Measurements from ENCODE around the gene YBEY.
"Not testable (repeated sequence)": the region's sequence is repeated elsewhere in the genome, so short reads cannot be mapped to it uniquely, and the experiment has no call there.

The YBEY gene

DNA sequence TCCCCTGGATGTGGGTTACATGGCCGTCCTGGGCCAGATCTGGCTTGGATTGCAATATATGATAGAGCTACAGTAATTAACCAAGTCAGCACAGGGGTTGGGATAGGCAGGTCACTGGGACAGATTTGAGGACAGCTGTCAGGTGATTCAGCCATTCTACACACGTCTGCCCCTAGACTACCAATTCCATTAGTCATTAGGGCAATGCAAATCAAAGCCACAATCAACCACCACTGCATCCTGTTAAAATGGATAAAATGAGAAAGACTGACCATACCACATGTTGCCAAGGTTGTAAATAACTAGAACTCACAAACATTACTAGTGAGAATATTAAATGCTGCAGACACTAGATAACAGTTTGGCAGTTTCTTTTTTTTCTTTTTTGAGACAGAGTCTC lies 21.5 kb downstream of the YBEY start:
- DNase-seq: no peak

DNA sequence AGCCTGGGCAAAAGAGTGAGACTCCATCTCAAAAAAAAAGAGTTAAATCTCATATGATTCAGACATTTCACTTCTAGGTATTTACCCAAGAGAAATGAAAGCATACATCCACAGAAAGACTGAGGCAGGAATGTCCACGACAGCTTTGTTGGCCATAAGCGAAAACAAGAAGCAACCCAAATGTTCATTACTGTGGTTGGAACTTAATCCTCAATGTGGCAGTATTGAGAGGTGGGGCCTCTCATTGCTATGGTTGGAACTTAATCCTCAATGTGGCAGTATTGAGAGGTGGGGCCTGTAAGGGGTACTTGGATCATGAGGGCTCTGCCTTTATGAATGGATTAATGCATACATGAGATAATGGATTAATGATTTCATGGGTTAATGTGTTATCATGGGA lies 22.3 kb downstream of the YBEY start:
- no peak for DNase-seq

DNA sequence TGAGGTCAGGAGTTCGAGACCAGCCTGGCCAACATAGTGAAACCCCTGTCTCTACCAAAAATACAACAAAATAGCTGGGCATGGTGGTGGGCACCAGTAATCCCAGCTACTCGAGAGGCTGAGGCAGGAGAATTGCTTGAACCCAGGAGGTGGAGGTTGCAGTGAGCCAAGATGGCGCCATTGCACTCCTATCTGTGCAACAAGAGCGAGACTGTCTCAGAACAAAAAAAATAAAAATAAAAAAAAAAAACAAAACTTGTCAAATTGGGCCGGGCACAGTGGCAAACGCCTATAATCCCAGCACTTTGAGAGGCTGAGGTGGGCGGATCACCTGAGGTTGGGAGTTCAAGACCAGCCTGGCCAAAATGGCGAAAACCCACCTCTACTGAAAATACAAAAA lies 24.1 kb downstream of the YBEY start:
- not testable (repeated sequence) for DNase-seq

DNA sequence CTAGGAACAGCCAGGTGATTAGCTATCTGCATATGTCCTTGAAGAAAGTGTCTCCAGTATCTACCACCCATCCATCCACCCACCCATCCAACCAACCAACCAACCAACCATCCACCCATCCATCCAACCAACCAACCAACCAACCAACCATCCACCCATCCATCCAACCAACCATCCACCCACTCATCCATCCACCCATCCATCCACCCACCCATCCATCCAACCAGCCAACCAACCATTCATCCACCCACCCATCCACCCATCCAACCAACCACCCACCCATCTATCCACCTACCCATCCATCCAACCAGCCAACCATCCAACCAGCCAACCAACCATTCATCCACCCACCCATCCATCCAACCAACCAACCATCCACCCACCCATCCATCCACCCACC lies 25.4 kb downstream of the YBEY start:
- DNase-seq: no peak

DNA sequence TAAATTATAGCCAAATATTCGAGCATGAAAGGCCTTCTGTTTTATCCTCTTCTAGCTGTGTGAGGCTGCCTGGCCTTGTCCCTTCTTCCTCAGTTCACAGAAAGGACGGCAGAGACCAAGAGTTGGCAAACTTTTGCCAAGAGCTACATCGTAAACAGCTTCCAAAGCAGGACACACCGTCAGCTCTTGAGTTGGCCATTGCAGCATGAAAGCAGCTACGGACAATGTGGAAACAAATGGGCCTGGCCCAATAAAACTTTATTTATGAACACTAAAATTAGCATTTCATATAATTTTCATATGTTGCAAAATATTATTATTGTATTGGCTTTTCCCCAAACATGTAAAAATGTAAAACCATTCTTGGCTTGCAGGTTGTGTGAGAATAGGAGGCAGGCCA lies 26.8 kb downstream of the YBEY start:
- DNase-seq: no peak

DNA sequence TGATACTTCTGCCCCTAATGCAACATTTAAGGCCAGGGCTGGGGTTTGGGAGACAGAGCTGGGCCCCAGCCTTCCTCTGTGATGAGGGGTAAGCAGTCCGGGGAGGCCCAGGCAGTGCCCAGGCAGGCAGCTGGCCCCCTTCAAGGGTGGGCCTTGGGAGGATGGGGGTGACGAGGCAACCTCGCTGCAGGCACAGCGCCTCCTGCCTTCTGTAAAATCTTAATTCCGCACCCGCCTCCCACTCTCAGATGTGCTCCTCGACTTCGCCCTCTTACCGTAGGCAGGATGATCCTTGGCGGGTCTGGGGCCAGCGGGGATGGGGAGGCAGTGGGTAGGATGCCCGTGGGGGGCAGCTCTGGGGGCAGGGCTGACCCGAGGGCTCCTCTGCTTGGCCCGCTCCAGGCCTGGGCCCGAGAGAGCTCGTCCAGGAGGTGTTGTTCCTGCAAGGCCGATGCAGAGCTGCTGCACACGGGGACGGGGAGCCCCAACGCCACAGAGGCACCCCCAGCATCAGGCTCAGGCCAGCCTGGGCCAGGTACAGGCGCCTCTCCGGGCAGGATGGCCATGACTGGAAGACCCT lies 28.4 kb downstream of the YBEY start:
- no peak for DNase-seq

DNA sequence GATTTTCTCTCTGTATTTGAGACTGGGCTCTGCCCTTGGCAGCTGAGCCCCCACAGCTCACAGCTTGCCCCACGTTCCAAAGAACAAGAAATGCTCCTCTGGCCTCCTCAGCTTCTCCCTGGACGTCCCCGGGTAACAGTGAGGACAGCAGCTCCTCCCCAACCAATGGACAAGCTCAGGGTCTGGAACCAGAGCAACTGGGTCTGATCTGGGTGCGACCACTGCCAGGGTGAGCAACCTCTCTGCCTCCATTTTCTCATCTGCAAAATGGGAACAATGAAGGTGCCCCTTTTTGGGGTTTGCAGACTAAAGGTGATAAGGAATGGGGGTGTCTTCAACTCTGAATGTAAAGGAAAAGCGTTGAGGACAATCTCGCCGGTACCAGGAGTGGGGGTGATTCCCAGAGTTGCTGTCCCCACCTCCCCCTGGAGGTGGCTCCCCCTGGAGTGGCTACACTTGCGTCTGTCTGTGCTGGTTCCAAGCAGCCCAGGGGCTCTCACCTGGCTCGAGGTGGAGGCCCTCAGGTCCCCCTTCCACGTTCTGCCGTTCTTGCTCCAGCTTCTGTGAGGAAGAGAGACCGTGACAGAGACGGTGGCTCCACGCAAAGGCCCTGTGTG lies 30.7 kb downstream of the YBEY start:
- DNase-seq: no peak

DNA sequence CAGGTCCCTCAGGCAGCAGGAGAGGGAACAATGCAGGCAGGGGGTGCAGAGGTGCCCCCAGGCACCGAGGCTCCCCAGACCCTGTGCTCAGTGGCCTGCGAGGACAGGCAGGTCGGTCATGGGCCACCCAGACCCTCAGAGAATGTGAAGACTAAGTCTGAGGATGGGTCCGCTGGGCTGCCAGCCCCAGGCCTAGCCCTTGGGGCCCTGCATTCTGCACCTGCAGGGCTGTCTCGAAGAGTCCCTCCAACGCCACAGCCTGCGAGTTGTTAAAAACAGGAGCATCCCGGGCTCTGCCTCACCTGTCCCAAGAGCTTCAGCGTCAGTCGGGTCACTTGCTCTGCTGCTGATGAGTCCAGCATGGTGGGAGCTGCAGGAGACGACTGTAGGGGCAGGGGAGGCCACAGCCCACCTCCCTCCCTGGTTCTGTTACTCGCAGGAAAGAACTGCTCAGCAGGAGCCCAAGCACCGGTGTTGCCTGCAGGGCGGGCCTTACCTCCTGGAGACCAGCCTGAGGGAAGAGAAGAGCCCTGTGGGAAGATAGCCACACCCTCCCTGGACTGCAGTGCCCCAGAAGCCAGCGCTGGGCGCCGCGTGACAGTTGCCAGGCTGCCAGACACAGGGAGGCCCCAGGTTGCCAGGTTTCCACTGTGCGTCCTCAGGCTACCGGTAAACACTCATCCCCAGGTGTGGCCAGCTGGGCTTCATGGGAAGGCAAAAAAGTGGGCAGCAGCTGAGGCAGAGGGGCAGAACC lies 31.7 kb downstream of the YBEY start:
- DNase-seq: no peak

DNA sequence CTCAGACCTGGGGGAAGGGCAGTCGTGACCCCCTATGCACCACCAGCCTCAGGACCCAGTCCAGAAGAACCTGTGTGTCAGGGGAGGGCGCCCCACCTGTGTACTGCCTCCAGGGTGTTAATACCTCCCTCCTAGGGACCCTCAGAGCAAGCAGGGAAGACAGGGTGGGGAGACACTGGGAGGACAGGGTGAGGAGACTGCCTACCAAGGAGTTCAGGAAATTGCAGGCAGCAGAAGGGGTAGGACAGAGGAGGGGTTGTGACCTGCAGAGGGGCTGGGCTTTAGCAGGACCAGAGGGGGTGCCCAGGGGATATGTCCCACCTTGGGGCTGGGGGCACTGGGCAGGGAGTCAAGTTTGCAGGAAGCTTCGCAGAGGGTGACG lies 32.3 kb downstream of the YBEY start:
- DNase-seq: no peak

DNA sequence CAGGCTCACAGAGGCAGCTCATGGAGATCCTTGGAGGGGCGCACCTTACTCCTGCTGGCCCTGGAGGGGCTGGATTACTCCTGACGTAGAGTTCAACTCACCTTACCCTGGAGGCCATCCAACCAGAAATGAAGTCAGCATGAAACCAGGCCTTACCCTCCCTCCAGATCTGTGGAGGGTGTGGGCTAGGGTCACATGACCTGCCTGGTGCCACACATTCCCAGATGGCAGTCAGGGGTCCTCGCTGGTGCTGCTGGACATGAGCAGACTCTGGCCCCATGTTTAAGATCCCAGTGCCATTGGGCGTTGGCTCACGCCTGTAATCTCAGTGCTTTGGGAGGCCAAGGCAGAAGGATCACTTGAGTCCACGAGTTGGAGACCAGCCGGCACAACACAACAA lies 33.0 kb downstream of the YBEY start:
- DNase-seq: no peak

DNA sequence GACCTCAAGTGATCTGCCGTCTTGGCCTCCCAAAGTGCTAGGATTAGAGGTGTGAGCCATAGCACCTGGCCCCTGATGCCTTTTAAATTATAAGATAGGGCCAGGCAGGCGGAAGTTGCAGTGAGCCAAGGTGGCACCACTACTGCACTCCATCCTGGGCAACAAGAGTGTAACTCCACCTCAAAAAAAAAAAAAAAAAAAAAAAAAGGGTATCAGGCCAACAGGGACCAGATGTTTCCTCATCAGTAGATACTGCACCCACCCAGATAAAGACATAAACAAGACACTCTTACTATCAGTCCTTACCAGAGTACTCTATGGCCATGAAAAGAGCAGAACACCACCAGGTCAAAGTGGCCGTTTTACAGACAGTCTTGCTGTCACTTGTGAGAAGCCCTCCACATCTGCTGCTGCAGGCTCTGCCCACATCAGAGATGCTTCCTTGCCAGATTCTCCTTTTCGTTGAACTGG lies 34.2 kb downstream of the YBEY start:
- DNase-seq: no peak

DNA sequence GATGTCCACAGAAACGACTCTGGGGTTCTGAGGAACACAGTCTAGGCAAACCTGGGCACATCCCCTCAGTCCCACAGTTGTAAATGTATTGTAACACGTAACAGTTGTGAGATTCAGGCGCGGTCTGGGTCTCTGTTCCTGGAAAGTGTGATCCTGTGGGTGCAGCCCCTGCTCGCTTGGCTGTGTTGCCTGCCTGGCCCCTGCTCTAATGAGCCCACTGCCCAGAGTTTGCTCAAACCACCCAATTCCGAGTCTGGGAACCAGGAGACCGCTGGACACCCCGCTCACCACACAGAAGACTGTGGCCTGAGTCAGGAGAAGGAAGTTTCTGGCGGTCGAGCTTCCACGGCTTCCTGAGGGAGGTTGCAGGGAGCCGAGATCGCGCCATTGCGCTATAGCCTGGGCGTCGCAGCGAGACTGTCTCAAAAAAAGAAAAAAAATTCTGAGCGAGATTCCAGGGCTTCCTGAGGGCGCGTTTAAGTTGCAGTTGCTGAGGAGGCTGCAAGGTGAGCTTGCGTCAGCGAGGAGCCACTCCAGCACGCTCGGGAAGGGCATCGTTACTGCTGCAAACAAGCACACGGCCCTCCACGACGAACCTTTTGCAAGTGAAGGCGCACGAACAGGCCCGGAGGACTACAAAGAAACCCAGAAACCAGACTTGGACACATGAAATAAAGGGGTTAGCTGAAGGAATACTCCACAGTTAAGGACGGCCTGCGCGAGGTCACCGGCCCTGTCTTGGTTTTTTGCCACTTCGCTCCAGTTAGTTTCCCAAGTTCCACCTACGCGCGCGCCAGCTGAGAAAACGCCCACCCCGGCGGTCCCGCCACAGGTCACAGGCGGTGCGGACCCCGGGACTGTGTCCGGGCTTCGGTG lies 36.4 kb downstream of the YBEY start:
- no peak for DNase-seq

DNA sequence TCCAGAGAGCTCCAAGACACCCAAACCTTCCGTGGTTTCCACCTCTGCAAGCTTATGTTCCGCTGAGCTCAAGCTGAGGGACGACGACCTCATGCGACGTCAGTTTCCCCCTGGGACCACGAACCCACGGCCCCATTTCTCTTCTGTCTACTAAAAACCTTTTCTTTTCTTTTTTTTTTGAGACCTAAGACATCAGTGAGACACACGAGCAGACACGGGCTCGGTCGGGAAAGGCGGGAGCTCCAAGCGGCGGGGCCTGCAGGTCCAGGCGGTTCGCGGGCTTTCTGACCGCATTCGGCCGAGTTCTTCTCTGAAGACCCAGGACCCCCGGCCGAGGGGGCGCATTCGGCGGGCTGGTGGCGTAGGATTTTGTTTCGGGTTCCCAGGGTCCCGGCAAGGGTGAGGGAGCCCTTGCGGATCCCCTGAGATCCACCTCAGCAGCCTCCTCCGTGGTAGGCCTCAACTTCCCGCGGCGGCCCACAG lies 37.1 kb downstream of the YBEY start:
- DNase-seq: peak; percentile 6

DNA sequence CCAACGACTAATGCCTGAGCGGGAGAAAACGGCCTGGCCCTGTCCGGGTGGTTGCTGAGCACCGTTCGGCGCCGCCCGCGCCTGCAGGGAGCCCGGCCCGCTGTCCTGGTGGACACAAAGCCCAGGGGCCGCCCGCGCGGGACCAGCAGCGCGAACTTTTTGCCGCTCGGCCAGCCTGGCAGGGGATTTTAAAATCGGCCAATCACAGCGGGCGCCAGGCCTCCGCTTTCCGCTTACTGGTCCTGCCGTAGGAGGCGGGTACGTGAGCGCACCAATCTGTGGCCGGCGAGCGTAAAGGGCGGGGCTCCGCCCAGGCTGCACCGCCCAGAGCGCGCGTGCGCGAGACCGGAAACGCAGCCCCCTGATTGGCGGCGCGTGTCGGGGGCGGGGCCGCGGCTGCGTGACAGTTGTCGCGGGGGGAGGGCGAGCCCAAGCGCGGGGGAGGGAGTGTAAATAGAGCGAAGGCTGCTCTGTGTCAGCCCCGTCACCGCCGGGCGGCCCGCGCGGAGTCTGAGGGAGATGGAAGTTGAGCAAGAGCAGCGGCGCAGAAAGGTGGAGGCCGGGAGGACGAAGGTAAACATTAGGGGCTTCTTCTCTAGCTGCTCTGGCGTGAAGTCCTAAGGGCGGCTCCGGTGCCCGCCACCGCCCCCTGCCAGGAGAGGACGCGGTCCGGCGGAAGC lies 37.7 kb downstream of the YBEY start, which contains the start of the genes C21orf58 and PCNT:
TSS of gene C21orf58 (minus strand) at position 161 of the 680 bp plus-strand sequence. CDS start 1,132 bp downstream, outside the sequence.
TSS of gene PCNT (plus strand) at position 447 of the 680 bp plus-strand sequence. CDS start at position 520, 73 bp downstream.
- peak; percentile 99 for DNase-seq

DNA sequence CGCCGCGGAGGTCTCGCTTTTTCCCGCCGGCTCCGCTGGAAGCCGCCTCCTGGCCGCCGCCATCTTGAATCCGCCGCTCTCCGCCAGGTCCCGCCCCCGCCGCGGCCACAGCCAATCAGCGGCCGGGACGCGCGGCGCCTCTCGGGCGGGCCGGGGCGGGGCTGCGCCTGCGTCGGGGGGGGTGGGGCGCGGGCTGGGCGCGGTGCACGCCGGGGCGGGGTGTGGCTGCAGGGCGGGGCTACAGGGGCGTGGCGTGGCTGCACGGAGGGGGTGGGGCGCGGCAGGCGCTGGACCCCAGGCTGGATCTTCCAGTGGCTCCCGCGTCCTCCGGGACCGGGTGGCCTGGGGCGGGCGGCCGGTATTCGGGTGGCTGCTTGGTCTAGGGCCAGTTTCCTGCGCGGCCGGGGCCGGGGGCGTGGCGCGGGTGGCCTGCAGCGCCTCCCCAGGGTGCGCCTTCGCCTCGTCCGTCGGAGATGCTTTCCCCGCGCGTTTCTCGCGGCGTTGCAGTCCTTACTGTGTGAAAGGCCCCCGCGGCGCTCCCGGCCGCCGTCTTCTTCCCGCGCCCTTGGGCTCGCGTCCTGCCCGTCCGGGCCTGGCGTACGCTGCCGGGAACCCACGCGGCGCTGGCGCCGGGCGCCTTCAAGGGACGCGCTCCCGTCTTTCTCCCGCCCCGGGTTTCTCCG lies 38.4 kb downstream of the YBEY start:
- DNase-seq: peak; percentile 87

DNA sequence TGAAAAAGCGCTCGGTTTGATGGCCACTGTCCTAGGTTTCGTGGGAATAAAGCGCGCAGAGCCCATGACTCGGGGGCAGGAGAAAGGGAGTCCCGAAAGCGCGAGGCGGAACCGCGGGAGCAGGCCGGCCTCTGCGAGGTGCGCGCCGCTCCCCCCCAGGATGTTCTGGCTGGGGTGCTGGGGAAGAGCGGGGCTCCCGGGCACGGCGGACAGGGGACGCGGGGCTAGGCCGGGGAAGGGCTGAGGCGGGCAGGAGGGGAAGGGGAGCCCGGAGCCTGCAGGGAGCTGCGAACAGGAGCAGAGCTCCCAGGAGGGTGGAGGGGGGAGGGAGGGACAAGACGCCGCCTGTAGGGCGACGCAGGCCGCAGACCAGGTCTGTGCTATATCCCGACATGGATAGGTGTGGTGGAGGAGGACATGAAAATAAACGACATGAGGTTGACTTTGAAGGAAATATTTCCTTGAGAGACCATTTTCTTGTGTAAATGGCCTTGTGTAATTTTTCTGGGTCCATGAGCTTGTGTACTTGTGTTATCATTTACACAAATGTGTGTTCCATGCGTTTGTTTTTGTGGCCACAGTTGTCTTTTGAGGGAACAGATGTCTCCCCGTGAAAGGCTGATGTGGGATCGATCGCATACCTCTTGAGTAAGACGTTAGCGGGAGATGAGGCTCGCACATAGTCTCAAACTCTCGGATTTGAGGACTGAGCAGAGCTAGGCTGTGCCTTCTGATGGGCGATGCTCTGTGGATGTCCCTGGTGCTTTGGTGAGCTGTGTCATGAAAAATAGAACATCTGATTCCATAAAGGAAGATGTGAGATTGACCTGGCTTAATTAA lies 39.2 kb downstream of the YBEY start:
- peak; percentile 22 for DNase-seq

DNA sequence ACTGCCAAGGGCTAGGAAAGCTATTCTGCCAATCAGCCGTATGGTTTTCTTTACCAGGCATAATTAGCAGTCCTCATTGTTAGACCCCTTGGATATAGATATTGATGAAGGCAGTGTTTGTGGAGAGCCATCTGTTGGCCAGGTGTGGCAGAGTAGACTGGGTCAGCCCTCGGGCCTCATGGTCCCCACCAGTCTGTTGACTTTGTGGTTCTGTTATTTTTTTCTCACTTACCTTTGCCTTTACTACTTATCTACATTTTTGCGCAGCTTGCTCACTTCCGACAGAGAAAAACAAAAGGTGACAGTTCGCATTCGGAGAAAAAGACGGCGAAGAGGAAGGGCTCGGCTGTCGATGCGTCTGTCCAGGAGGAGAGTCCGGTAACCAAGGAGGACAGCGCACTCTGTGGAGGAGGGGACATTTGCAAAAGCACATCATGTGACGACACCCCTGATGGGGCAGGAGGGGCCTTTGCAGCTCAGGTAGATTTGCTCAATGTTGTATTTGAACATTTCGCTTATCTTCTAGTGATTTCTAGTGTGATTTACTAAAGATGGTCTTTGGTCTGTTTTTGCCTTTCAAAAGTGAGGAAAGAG lies 40.1 kb downstream of the YBEY start:
- DNase-seq: no peak

DNA sequence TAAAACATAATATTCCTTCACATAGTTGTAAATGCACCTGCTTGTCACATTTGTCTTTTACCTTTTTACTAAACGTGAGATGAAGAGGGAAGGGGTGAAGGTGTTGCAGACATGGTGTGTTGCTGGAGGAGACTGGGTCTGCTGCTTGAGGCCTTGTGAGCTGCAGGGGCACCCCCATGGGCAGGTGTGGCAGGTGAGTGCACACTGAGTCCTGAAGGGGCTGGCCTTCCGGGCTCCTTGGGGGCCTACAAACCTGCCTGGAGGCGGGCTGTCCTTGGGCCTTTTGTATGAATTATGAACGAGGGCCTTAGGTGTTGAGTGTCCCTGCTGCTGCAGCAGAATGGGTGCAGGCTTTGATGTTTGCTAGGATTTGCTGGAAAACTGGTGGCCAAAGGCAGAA lies 41.6 kb downstream of the YBEY start:
- DNase-seq: no peak

DNA sequence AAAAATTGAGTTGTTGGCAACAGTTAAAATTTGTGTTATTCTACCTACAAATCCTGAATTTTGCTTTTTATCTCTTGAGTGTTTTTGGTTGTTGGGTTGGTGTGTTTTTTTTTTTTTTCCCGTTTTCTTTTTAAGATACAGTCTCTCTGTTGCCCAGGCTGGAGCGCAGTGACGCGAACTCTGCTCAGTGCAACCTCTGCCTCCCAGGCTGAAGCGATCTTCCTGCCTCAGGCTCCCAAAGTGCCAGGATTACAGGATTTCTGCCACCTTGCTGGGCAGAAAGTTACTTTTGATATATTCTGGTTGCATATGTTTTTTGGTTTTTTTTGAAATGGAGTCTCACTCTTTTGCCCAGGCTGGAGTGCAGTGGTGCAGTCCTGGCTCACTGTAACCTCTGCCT lies 42.0 kb downstream of the YBEY start:
- DNase-seq: no peak

DNA sequence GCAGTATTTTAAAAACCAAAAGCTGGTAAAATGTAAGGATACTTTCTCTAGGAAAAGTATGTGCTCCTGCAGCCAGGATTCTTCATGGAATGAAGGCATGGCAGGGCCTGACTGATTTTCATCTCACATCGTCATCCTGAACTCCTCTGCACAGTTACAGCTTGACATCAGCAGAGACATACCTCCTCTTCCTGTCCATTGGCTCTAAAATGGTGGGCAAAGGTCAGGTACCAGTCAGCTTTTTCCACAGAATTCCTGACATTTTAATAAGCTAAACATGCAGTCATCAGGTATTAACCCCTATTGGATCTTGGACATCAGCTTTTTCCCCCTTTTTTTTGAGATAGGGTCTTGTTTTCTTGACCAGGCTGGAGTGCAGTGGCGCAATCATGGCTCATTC lies 43.7 kb downstream of the YBEY start:
- DNase-seq: no peak
